ENCODE results near the gene SPATA22.
A peak's percentile ranks its signal among the peaks of the same experiment; 100 is the strongest.
"Not testable (repeated sequence)": the region's sequence is repeated elsewhere in the genome, so short reads cannot be mapped to it uniquely, and the experiment has no call there.

SPATA22 gene

GRCh38 chr17:3471599-3471998 is at the start of gene SPATA22:
TSS of gene SPATA22 (minus strand) at chr17:3471819. CDS start at chr17:3469325, 2,494 bp downstream.
- no peak for DNase-seq

GRCh38 chr17:3519472-3519871 is 47.9 kb upstream of the SPATA22 start:
- DNase-seq, result not testable (repeated sequence)

- DNase-seq, result peak; percentile 25
Observed at GRCh38 chr17:3514873-3515272, 43.3 kb upstream of the SPATA22 start.

GRCh38 chr17:3514167-3514566 is 42.5 kb upstream of the SPATA22 start:
- DNase-seq, result not testable (repeated sequence)

GRCh38 chr17:3513305-3514035 is 41.9 kb upstream of the SPATA22 start:
- no peak for DNase-seq

GRCh38 chr17:3512505-3513171 is 41.0 kb upstream of the SPATA22 start:
- DNase-seq, result no peak

GRCh38 chr17:3511852-3512504 is 40.4 kb upstream of the SPATA22 start:
- no peak for DNase-seq

- no peak for DNase-seq
Observed at GRCh38 chr17:3510090-3510489, 38.5 kb upstream of the SPATA22 start.

GRCh38 chr17:3507869-3508268 is 36.2 kb upstream of the SPATA22 start:
- DNase-seq, result no peak

GRCh38 chr17:3507071-3507470 is 35.5 kb upstream of the SPATA22 start:
- no peak for DNase-seq

GRCh38 chr17:3506054-3506453 is 34.4 kb upstream of the SPATA22 start:
- DNase-seq, result no peak

GRCh38 chr17:3505008-3505407 is 33.4 kb upstream of the SPATA22 start:
- DNase-seq, result no peak

GRCh38 chr17:3503285-3503684 is 31.7 kb upstream of the SPATA22 start:
- no peak for DNase-seq

GRCh38 chr17:3502466-3502865 is 30.8 kb upstream of the SPATA22 start:
- DNase-seq, result no peak

GRCh38 chr17:3501344-3501743 is 29.7 kb upstream of the SPATA22 start:
- DNase-seq, result no peak

- DNase-seq, result no peak
Observed at GRCh38 chr17:3497101-3497500, 25.5 kb upstream of the SPATA22 start.

GRCh38 chr17:3485481-3486068 is 14.0 kb upstream of the SPATA22 start:
- no peak for DNase-seq

- DNase-seq, result no peak
Observed at GRCh38 chr17:3482852-3483251, 11.2 kb upstream of the SPATA22 start.

GRCh38 chr17:3479988-3480387 is 8.4 kb upstream of the SPATA22 start:
- no peak for DNase-seq

GRCh38 chr17:3475812-3476610 is 4.4 kb upstream of the SPATA22 start, which contains the start of gene ASPA:
TSS of gene ASPA (plus strand) at chr17:3475997. CDS start at chr17:3476160, 163 bp downstream.
- DNase-seq, result no peak

- DNase-seq, result no peak
Observed at GRCh38 chr17:3475251-3475685, 3.6 kb upstream of the SPATA22 start.

GRCh38 chr17:3474212-3474611 is 2.6 kb upstream of the SPATA22 start:
- no peak for DNase-seq

GRCh38 chr17:3472137-3472536 is 518 bp upstream of the SPATA22 start:
- no peak for DNase-seq

Measured in CD4-positive, alpha-beta T cell treated with Interleukin-10 for 1 hour (primary cell).